Stimulated activated CD8-positive, alpha-beta memory T cell treated with anti-CD3 and anti-CD28 coated beads, Interleukin-12 subunit alpha, Interleukin-12 subunit beta, amount 100 ng/mL, for 1 hour (primary cell): ENCODE results near the gene F2RL1.
"Not testable (repeated sequence)": the region's sequence is repeated elsewhere in the genome, so short reads cannot be mapped to it uniquely, and the experiment has no call there.

Source experiments
- DNase-seq: peaks from one replicate; pipeline ENCODE4 v3.0.0-alpha.2; 2020; ENCODE audit warnings: low read depth

F2RL1 gene, protein sequence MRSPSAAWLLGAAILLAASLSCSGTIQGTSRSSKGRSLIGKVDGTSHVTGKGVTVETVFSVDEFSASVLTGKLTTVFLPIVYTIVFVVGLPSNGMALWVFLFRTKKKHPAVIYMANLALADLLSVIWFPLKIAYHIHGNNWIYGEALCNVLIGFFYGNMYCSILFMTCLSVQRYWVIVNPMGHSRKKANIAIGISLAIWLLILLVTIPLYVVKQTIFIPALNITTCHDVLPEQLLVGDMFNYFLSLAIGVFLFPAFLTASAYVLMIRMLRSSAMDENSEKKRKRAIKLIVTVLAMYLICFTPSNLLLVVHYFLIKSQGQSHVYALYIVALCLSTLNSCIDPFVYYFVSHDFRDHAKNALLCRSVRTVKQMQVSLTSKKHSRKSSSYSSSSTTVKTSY

DNA sequence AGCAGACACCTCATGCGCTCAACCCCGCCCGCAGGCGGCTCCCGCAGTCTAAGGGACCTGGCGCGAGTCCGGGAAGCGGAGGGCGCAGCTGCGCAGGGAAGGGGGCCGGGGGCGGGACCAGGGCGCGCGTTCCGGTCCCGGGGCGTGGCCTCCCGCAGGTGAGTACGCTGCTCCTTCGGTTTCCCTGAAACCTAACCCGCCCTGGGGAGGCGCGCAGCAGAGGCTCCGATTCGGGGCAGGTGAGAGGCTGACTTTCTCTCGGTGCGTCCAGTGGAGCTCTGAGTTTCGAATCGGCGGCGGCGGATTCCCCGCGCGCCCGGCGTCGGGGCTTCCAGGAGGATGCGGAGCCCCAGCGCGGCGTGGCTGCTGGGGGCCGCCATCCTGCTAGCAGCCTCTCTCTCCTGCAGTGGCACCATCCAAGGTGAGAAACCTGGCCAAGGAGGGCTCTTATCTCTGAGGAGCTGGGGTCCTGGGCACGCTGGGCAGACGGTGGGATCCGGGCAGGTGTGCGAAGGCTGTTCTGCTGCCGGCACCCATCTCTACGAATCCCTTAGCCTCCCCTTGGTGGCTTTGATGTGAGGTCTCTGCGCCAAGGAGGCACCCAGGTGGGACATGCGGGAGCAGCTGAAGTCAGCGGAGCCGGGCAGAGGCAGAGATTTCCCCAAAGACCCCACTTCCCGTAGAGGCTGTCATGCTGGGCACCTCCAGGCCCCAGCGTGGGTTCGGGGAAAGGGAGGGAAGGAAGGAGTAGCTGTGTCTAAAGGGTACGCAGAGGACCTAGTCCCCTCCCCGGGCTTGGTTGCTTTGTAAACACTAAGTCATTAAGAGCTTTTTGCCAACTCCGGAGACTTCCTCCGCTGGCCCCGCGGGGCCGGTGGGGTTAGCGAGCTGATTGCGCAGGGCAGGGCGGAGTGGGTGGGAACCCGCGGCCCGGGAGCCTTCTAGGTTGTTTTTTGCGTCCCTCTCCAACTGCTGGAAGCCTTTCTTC, at the start of gene F2RL1:
TSS of gene F2RL1 (plus strand) at position 187 of the 988 bp plus-strand sequence. CDS start at position 340, 153 bp downstream.
- peak; percentile 36 for DNase-seq

DNA sequence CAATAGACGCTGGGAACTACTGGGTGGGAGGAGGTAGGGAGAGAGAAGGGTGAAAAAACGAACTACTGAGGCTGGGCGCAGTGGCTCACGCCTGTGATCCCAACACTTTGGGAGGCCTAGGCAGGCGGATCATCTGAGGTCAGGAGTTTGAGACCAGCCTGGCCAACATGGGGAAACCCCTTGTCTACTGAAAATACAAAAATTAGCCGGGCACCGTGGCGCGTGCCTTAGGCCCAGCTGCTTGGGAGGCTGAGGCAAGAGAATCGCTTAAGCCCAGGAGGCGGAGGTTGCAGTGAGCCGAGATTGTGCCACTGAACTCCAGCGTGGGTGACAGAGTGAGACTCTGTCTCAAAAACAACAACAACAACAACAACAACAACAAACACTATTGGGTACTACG, 47.8 kb upstream of the F2RL1 start:
- DNase-seq, result not testable (repeated sequence)

DNA sequence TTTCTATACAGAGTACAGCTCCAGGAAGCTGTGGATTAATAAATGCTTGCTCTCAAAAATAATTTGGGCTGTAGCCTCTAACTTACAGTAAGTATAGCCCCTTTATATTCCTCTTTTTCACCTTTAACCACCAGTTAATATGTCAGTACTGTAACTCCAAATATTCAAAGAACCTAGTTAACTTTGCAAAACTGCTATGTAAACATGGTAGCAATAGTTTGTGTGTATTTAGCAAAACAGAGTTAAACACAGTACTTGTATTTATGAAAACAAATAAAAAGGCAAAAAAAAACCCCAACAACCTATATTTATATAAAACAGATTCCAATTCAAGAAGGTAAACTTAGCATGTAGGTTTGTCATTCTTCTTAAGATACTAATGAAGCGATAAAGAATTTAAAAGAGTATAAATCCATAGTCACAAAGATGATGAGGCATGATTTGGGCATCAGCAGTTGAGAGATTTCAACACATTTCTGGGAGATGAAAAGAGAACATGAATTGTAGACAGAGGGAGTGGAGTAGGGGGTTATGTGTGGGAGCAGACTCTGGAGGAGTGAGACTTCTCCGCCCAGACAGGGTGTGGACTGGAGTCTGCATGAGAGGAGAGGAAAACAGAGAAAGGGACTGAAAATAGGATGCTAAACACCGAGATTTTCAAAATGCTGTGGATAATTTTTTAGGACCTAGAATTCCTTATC, 47.0 kb upstream of the F2RL1 start:
- no peak for DNase-seq

DNA sequence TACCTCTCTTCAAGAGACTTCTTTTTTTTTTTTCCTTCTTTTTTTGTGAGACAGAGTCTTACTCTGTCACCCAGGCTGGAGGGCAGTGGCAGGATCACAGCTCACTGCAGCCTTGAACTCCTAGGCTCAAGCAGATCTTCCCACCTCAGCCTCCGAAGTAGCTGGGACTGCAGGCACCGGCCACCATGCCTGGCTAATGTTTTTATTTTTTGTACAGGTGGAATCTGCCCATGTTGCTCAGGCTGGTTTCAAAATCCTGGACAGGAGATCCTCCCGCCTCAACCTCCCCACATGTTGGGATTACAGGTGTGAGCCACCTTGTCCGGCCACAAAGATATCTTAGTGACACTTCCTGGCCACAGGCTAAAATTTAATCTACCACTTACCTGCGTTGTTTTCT, 42.9 kb upstream of the F2RL1 start:
- DNase-seq, result no peak

DNA sequence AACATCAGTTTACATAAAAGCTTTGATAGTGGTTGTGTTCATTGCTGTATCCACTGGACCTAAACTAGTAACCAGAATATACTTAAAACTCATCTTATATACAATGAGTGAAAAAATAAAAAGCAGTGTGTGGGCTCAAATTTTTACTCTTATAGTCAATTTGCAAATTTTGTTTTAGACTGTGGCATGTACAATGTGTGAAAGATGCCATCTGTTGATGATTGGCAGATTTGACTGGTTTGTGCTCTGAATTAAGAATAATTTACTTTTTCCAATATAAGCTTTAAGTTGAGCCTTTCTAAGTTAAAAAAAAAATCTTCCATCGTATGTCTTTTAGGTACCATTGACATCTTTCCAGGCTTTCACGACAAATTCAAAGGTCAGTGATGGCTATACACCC, 42.4 kb upstream of the F2RL1 start:
- no peak for DNase-seq

DNA sequence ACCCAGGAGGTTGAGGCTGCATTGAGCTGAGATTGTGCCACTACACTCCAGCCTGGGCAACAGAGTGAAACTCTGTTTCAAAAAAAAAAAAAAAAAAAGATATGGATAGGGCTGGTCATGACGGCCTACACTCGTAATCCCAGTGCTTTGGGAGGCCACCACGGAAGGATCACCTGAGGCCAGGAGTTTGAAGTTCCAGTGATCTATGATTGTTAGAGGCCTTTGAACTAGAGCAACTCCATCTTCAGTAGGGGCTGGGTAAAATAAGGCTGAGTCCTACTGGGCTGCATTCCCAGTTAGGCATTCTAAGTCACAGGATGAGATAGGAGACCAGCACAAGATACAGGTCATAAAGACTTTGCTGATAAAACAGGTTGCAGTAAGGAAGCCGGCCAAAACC, 38.2 kb upstream of the F2RL1 start:
- not testable (repeated sequence) for DNase-seq

DNA sequence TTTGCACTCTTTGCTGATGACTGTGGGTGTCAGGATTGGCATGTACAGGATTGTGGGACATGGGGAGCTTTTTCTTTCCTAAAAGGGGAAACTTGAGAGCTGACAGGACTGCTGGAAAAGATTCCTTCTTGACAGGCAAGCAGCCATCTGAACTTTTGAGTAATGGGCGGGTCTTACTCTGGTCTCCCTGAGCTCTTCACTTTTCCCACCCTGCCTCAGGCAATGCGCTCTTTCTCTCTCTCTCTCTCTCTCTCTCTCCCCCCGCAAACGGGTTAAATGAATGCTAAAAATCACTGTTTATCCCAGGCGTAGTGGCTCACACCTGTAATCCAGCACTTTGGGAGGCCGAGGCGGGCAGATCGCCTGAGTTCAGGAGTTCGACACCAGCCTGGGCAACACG, 37.1 kb upstream of the F2RL1 start:
- no peak for DNase-seq

DNA sequence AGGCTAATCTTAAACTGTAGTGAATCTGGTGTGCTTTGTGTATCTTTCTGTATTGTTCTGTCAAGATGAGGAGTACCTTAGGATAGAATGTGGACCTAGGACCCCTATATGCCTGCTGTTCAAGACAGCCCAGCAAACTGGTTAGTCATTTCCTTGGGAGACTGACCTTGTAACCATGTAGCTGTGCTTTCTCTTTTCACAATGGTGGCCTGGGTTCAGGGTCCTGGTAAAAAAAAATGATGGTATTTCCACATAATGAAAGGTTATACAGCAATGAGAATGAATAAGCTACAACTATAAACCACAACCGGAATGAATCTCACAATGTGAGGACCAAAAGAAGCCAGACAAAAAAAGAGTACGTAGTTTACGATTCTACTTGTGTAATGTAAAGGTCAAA, 36.4 kb upstream of the F2RL1 start:
- DNase-seq, result no peak

DNA sequence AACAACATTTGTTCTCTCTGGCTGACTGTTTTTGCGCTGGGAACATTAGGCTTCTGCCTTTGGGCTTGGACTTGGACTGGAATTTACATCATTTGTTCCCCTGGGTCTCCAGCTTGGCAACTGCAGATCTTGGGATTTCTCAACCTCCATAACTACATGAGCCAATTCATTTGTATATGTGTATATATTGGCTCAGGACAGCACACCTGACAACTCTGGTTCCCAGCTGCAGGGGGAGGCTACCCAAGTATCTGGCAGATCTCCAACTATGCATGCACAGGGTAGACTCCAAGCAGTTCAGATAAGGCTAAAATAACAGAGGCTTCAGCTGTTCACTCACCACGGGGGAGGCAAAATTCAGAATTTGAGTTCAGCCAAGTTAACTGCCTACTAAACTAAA, 31.6 kb upstream of the F2RL1 start:
- DNase-seq, result no peak

DNA sequence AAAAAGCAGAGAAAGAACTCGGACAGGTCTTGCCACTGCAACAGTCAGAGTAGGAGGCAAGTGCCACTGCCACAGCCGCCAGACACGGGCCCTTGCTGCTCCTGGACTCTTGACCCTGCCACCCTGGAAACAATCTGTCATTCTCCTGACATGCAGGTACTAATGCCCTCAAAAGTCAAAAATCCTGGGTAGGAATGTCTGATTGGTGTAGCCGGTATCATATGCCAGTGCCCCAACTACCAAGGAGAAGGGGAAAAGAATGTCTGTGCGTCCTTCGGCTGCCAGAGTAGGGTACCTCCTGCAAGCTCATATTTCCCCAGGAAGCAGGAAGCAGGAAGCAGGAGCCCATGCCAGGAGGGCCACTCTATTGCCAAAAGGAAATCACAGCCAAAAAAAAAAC, 30.5 kb upstream of the F2RL1 start:
- no peak for DNase-seq

DNA sequence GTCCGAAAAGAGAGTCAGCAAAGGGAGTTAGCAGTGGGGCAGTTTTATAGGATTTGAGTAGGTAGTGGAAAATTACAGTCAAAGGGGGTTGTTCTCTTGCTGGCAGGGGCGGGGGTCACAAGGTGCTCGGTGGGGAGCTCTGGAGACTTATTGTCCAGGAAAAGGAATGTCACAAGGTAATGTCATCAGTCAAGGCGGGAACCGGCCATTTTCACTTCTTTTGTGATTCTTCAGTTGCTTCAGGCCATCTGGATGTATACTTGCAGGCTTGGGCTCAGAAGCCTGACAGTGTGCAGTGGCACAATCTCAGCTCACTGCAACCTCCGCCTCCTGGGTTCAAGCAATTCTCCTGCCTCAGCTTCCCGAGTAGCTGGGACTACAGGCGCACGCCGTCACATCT, 29.6 kb upstream of the F2RL1 start:
- not testable (repeated sequence) for DNase-seq

DNA sequence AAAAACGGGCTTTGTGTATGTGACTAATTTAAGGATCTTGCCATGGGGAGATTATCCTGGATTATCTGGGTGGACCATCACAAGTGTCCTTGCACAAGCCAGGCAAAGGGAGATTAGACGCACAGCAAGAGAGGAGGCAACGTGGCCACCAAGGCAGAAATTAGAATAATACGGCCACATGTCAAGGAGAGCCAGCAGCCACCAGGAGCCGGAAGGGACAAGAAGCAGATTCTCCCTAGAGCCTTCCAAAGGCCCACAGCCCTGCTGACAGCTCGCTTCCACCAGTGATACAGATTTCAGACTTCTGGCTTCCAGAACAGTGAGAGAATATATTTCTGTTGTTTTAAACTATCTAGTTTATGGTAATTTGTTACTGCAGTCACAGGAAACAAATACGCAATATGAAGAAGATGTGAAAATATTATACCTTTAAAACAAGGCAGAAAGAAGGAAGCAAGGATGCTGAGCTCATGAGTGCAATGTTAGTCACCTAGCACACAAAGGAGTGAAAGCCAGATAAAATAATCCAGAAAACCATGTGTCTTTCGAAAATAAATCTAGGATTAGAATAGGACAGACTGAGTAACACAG, 28.7 kb upstream of the F2RL1 start:
- DNase-seq, result no peak

DNA sequence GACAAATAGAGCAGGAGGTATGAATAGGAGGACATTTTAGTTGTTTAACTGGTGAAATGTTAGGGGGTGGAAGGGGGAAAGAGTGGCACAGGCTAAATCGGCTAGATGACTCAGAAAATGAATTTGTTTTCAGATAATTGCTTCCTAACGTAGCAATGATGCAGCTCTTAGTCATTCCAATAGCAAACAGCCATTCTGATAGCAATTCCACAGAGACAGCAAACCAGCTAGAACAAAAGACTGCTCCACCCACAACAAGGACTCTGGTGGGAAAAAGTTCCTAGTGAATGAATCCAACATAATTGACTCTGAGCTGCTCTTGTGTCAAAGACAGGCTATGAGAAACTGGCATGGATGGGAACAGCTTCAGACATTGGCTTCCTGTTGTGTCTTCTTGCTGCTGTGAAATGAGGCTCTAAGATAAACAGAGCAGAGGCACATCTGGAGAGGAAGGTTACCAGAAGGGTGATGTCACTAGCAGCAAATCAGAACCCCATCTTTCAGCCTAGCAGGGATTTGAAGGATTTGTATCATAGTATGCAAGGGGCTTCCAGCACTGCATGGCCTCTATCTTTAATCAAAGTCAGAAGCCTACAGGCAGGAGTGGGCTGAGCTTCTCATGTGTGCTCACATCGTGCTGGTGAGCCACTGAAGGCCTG, 28.1 kb upstream of the F2RL1 start:
- no peak for DNase-seq

DNA sequence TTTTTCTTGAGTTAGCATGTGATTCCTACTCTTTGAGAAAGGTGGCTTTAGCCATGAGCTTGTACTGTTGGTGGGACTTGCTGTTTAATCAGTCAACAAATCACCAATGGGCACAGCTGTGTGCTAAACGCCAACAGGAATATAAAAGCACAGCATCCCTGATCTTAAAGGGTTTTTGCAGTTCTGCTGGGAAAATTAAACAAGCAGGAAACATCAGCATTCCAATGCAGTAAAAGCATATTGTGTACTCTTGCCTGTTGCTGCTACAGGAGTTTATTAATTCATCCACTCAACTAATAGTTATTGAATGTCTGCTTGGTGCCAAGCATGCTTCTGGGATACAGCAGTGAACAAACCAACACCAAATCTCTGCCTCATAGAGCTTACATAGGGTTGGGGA, 27.4 kb upstream of the F2RL1 start:
- no peak for DNase-seq

DNA sequence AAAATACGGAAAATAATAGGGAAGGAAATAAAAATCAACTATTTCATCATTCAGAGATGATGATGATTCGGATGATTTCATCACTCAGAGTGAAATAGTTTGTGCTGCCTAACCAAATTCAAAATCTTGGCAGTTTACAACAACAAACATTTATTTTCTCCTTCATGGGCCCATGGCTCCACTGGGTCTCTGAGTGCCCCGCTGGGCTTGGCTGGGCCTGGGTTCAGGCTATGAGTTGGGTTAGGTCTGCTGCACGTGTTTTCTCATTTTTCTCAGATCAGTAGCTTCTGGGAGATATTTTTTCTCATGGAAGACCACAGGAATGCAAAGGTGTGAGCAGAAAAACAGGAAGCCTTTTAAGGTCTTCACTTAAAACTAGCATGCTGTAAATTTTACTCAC, 24.0 kb upstream of the F2RL1 start:
- no peak for DNase-seq

DNA sequence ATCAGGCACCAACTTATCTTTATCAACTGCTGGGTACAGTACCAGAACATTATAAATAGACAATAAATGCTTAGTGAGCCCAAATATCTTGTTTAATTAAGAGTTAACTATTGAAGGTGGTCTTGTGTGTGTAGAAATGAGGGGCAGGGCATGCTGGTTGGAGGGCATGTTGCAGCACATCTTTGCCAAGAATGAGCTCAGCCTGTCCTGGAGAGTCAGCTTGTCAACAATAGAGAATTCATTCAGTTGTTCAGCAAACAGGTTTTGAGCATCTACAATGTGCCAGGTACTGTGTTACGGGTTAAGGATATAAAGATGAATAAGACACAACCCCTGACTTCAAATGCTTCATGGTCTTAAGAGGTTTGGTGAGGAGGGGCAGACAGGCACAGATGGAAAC, 19.2 kb upstream of the F2RL1 start:
- no peak for DNase-seq

DNA sequence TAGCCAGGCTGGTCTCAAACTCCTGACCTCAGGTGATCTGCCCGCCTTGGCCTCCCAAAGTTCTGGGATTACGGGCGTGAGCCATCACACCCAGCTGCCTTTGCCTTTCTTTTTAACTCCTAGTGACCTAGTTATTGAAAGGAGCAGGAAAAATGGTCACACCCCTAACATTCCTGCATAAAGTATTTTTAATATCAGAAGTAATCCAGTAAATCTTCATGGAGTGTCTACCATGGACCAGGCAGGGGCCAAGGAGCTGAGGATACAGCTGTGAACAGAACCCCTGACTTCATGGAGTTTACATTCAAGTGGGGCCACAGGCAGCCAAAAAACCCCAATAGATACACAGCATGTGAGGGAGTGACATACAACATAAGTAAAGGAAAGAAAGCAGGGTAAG, 18.3 kb upstream of the F2RL1 start:
- DNase-seq, result no peak

DNA sequence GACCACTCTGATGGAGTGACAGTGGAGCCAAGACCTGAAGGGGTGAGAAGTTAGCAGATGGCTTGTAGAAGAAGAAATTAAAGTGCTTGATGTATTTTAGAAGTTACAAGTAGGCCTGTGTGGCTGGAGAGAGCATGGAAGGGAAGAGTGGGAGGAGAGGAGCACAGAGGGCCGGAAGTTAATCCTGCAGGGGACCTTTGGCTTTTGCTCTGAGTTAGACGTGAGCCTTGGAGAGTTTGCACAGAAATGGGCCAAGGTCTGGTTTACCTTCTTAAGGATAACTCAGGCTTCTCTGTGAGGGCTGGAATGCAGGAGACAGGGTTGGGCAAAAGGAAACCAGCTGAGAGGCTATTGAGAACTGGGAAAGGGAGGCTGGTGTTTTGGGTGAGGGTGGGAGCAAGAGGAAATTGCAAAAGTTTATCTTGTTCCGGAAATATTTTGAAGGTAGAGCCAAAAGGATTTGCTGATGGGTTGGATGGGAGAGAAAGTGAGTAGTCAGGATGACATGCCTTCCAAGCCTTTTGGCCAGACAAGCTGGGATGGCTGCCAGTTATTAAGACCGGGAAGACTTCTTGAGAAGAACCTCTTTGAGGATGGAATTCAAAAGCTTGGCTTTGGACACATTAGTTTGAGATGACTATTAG, 17.5 kb upstream of the F2RL1 start:
- no peak for DNase-seq

DNA sequence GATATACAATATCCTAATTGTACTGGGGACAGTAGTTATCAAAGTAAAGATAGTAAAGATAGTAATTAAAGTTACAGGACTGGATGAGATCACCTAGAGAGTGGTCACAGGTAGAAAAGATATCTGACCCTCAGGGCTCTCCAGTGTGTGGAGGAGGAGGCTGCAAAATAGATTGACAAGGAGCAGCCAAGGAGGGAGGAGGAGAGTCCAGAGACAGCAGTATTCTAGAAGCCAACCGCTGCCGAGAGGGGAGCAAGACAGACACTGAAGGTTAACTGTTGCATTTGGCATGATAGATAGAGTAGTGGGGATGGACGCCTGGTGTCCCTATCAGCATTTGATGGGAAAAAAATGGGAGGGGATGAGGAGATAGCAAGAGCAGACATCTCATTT, 17.0 kb upstream of the F2RL1 start:
- no peak for DNase-seq

DNA sequence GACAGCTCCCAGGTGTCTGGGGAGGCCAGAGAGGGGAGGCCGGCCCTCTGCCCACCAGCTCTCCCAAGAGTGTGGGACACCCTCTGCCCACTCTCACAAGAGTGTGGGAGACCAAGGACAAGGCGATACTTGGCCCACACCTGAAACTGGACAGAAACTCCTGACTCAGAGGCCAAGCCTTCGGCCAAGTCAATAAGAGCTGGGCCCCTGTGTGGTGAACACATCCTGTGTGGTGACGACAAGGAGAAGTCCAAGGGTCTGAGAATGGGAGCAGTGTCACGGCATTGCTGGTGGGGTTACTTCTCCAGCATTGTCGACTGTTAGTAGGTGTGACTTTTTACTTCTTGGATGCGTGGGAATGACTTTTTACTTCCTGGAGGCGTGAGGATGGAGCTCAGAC, 14.6 kb upstream of the F2RL1 start:
- no peak for DNase-seq
